ENCODE data around the gene RTTN.

Gene RTTN

DNA sequence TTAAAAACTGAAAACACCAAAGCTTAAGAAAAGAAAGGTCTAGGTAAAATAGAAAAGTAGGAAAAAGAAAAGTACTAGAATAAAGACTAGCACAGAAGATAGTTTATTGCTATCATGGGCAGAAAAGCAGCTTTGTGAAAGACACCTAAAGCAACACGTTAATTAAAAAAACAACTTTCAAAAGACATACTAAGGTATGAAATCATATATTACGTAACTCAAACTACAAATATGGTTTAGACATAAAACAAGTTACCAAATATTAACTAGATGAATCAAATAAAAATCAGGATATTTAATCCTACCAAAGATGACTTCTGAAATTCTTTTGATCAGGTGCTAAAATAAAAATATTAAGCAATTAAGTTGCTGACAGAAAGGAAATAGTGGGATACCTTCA is 30.3 kb downstream of the RTTN start:
- ATAC-seq, result no peak
- TF ChIP-seq ZFP3 (CRISPR knock-in tag; IDR thresholded peaks at IDR 0.05), result no peak
- TF ChIP-seq, protein P1, sequence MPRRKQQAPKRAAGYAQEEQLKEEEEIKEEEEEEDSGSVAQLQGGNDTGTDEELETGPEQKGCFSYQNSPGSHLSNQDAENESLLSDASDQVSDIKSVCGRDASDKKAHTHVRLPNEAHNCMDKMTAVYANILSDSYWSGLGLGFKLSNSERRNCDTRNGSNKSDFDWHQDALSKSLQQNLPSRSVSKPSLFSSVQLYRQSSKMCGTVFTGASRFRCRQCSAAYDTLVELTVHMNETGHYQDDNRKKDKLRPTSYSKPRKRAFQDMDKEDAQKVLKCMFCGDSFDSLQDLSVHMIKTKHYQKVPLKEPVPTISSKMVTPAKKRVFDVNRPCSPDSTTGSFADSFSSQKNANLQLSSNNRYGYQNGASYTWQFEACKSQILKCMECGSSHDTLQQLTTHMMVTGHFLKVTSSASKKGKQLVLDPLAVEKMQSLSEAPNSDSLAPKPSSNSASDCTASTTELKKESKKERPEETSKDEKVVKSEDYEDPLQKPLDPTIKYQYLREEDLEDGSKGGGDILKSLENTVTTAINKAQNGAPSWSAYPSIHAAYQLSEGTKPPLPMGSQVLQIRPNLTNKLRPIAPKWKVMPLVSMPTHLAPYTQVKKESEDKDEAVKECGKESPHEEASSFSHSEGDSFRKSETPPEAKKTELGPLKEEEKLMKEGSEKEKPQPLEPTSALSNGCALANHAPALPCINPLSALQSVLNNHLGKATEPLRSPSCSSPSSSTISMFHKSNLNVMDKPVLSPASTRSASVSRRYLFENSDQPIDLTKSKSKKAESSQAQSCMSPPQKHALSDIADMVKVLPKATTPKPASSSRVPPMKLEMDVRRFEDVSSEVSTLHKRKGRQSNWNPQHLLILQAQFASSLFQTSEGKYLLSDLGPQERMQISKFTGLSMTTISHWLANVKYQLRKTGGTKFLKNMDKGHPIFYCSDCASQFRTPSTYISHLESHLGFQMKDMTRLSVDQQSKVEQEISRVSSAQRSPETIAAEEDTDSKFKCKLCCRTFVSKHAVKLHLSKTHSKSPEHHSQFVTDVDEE (CRISPR knock-in tag; IDR thresholded peaks at IDR 0.05), result no peak
- no peak for TF ChIP-seq ZFP30 (CRISPR knock-in tag; IDR thresholded peaks at IDR 0.05)
- no peak for TF ChIP-seq ARNTL (CRISPR knock-in tag; IDR thresholded peaks at IDR 0.05; ENCODE audit: borderline replicate concordance, low read depth)
- TF ChIP-seq ZNF8 (CRISPR knock-in tag; IDR thresholded peaks at IDR 0.05), result no peak
- no peak for TF ChIP-seq CSDC2 (CRISPR knock-in tag; IDR thresholded peaks at IDR 0.05)
- TF ChIP-seq, protein P2, sequence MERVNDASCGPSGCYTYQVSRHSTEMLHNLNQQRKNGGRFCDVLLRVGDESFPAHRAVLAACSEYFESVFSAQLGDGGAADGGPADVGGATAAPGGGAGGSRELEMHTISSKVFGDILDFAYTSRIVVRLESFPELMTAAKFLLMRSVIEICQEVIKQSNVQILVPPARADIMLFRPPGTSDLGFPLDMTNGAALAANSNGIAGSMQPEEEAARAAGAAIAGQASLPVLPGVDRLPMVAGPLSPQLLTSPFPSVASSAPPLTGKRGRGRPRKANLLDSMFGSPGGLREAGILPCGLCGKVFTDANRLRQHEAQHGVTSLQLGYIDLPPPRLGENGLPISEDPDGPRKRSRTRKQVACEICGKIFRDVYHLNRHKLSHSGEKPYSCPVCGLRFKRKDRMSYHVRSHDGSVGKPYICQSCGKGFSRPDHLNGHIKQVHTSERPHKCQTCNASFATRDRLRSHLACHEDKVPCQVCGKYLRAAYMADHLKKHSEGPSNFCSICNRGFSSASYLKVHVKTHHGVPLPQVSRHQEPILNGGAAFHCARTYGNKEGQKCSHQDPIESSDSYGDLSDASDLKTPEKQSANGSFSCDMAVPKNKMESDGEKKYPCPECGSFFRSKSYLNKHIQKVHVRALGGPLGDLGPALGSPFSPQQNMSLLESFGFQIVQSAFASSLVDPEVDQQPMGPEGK (CRISPR knock-in tag; IDR thresholded peaks at IDR 0.05; ENCODE audit: borderline replicate concordance), result no peak

DNA sequence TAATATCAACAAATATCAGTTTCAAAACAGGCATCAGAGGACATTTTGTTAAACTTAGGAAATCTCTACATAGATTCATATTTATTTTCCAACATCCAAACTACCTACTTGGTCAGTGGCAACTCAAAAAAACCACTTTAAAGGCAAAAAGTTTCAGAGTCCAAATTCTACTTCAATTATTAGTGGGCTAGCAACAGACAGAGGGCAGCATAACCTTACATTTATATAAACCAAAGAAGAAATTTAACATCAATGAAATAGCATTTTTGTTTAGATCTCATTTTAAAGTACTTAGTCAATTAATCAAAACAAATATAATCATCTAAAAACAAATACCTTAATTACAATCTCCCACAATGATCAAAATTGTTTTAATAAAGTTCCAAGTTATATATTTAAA is 33.3 kb downstream of the RTTN start:
- no peak for TF ChIP-seq ARNTL (CRISPR knock-in tag; IDR thresholded peaks at IDR 0.05; ENCODE audit: borderline replicate concordance, low read depth)
- TF ChIP-seq PPARA (CRISPR knock-in tag; IDR thresholded peaks at IDR 0.05; ENCODE audit: borderline replicate concordance), result no peak
- no peak for TF ChIP-seq TOX (CRISPR knock-in tag; IDR thresholded peaks at IDR 0.05; ENCODE audit: borderline replicate concordance)
- TF ChIP-seq RARB (CRISPR knock-in tag; IDR thresholded peaks at IDR 0.05), result no peak
- TF ChIP-seq ZNF565 (CRISPR knock-in tag; conservative IDR thresholded peaks at IDR 0.05; ENCODE audit: low read depth), result no peak
- TF ChIP-seq, protein P1 (CRISPR knock-in tag; IDR thresholded peaks at IDR 0.05), result no peak
- TF ChIP-seq, protein P3, sequence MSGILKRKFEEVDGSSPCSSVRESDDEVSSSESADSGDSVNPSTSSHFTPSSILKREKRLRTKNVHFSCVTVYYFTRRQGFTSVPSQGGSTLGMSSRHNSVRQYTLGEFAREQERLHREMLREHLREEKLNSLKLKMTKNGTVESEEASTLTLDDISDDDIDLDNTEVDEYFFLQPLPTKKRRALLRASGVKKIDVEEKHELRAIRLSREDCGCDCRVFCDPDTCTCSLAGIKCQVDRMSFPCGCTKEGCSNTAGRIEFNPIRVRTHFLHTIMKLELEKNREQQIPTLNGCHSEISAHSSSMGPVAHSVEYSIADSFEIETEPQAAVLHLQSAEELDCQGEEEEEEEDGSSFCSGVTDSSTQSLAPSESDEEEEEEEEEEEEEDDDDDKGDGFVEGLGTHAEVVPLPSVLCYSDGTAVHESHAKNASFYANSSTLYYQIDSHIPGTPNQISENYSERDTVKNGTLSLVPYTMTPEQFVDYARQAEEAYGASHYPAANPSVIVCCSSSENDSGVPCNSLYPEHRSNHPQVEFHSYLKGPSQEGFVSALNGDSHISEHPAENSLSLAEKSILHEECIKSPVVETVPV (CRISPR knock-in tag; IDR thresholded peaks at IDR 0.05), result no peak
- TF ChIP-seq ZC3H10 (CRISPR knock-in tag; IDR thresholded peaks at IDR 0.05), result no peak
- no peak for TF ChIP-seq OSR1 (CRISPR knock-in tag; IDR thresholded peaks at IDR 0.05)
- TF ChIP-seq SNAI2 (CRISPR knock-in tag; IDR thresholded peaks at IDR 0.05), result no peak
- TF ChIP-seq, protein P4, sequence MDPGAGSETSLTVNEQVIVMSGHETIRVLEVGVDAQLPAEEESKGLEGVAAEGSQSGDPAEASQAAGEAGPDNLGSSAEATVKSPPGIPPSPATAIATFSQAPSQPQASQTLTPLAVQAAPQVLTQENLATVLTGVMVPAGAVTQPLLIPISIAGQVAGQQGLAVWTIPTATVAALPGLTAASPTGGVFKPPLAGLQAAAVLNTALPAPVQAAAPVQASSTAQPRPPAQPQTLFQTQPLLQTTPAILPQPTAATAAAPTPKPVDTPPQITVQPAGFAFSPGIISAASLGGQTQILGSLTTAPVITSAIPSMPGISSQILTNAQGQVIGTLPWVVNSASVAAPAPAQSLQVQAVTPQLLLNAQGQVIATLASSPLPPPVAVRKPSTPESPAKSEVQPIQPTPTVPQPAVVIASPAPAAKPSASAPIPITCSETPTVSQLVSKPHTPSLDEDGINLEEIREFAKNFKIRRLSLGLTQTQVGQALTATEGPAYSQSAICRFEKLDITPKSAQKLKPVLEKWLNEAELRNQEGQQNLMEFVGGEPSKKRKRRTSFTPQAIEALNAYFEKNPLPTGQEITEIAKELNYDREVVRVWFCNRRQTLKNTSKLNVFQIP (CRISPR knock-in tag; IDR thresholded peaks at IDR 0.05; ENCODE audit: borderline replicate concordance, low read depth), result no peak
- TF ChIP-seq ZFP3 (CRISPR knock-in tag; IDR thresholded peaks at IDR 0.05), result no peak
- TF ChIP-seq BACH2 (CRISPR knock-in tag; IDR thresholded peaks at IDR 0.05; ENCODE audit: borderline replicate concordance), result no peak
- TF ChIP-seq, protein P2 (CRISPR knock-in tag; IDR thresholded peaks at IDR 0.05; ENCODE audit: borderline replicate concordance), result no peak
- TF ChIP-seq ZNF70 (CRISPR knock-in tag; IDR thresholded peaks at IDR 0.05), result no peak
- ATAC-seq, result peak; percentile 40; the same call in 1 of the 3 replicates
